ENCODE data around the gene MTFMT. TPM values are rescaled to one million over a fixed set of nuclear protein-coding genes. Genes with fewer than 3 reads are reported as not detected.

MTFMT gene
- total and polyA plus RNA-seq, 2 of the 4 experiments (the other 2 are of a cell fraction): 8.9 to 21.3 TPM

DNA sequence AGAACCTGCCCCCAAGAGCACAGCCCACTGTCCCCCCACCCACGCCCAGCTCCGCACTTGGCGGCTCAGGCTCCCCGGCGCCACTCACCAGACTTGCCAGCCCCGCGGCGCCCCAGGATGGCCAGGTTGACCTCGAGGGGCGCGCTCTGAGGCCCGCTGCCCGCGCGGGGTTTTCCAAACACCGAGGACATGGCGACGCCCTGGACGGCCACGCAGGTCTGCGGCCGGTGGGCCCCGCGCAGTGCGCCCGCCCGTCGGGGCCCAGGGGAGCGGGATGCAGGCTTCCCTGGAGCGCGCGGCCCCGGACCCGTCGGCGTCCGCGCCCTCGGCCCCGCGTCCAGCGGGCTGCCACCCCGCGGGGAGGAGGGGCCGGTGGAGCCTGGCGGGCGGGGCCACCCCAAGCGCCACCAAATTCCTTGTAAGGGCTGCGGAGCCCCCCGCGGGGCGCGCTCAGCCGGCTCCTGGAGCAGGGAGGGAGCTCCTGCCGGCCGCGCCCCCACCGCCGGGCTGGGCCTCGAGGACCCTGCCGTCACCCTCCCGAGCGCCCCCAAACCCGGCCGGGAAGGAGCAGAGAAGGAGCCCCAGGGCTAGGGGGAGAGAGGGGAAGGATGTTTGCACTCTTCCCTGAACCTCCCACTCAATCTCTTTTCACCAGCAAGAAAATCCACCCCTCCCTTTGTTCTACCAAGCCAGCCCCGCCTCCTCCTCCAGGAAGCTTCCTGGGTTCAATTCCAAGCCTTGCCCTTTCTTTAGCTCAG lies 38.4 kb upstream of the MTFMT start, which contains the start of gene RASL12:
Gene RASL12, minus strand, starts transcription at position 347 of the 758 bp plus-strand sequence. Its CDS starts 156 bp downstream, at position 191.
- POLR2A ChIA-PET (ENCODE audit: unreplicated experiment): no interaction called here
- peaks cover 9% of the 10 kb centered on the region for H4K20me1 ChIP-seq (ENCODE audit: insufficient read depth, low read length)
- no peak for TF ChIP-seq RFX5 (IDR thresholded peaks at IDR 0.05; ENCODE audit: low read depth, low read length)
- no peak for TF ChIP-seq CEBPB (IDR thresholded peaks at IDR 0.05; ENCODE audit: low read depth, low read length)
- TF ChIP-seq MAFK (IDR thresholded peaks at IDR 0.05; ENCODE audit: low read depth, low read length): no peak
- TF ChIP-seq, protein P1, sequence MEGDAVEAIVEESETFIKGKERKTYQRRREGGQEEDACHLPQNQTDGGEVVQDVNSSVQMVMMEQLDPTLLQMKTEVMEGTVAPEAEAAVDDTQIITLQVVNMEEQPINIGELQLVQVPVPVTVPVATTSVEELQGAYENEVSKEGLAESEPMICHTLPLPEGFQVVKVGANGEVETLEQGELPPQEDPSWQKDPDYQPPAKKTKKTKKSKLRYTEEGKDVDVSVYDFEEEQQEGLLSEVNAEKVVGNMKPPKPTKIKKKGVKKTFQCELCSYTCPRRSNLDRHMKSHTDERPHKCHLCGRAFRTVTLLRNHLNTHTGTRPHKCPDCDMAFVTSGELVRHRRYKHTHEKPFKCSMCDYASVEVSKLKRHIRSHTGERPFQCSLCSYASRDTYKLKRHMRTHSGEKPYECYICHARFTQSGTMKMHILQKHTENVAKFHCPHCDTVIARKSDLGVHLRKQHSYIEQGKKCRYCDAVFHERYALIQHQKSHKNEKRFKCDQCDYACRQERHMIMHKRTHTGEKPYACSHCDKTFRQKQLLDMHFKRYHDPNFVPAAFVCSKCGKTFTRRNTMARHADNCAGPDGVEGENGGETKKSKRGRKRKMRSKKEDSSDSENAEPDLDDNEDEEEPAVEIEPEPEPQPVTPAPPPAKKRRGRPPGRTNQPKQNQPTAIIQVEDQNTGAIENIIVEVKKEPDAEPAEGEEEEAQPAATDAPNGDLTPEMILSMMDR (conservative IDR thresholded peaks at IDR 0.05; ENCODE audit: low read depth, low read length): no peak
- TF ChIP-seq, protein P2, sequence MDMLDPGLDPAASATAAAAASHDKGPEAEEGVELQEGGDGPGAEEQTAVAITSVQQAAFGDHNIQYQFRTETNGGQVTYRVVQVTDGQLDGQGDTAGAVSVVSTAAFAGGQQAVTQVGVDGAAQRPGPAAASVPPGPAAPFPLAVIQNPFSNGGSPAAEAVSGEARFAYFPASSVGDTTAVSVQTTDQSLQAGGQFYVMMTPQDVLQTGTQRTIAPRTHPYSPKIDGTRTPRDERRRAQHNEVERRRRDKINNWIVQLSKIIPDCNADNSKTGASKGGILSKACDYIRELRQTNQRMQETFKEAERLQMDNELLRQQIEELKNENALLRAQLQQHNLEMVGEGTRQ (IDR thresholded peaks at IDR 0.05; ENCODE audit: low read depth, low read length): no peak
- no peak for TF ChIP-seq RAD21 (IDR thresholded peaks at IDR 0.05; ENCODE audit: low read length)
- no peak for TF ChIP-seq BHLHE40 (IDR thresholded peaks at IDR 0.05; ENCODE audit: low read depth, low read length)
- TF ChIP-seq, protein P3, sequence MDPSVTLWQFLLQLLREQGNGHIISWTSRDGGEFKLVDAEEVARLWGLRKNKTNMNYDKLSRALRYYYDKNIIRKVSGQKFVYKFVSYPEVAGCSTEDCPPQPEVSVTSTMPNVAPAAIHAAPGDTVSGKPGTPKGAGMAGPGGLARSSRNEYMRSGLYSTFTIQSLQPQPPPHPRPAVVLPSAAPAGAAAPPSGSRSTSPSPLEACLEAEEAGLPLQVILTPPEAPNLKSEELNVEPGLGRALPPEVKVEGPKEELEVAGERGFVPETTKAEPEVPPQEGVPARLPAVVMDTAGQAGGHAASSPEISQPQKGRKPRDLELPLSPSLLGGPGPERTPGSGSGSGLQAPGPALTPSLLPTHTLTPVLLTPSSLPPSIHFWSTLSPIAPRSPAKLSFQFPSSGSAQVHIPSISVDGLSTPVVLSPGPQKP (IDR thresholded peaks at IDR 0.05; ENCODE audit: borderline replicate concordance, low read depth, low read length): no peak
- no peak for TF ChIP-seq RCOR1 (IDR thresholded peaks at IDR 0.05; ENCODE audit: insufficient replicate concordance, low read length)
- TF ChIP-seq MAZ (IDR thresholded peaks at IDR 0.05; ENCODE audit: borderline replicate concordance, low read depth, low read length): no peak
- TF ChIP-seq FOS (IDR thresholded peaks at IDR 0.05; ENCODE audit: low read depth, low read length): no peak
- TF ChIP-seq SMC3 (IDR thresholded peaks at IDR 0.05; ENCODE audit: low read depth, low read length): no peak
- no peak for TF ChIP-seq NFE2L2 (IDR thresholded peaks at IDR 0.05; ENCODE audit: low read depth, low read length)
- TF ChIP-seq POLR2A (IDR thresholded peaks at IDR 0.05; ENCODE audit: low read depth, low read length): no peak

More for the DNA sequence above, 38.4 kb upstream of the MTFMT start, which contains the start of gene RASL12:
- Histone ChIP-seq H4K91ac (ENCODE audit: insufficient read depth, low read depth, low read length) (peak within 1 kb of the TSS; percentile 68), H4K8ac (ENCODE audit: low read depth in 2 of 2, low read length in 2 of 2) (peak within 1 kb of the TSS in 1 of 2 experiments; percentile 20; a peak in 2 of 4 replicates), H2AFZ (replicated peaks; ENCODE audit: low read length, poor library complexity) (peak within 1 kb of the TSS; percentile 58), H3K4ac (ENCODE audit: low read depth, low read length) (peak within 1 kb of the TSS; percentile 74), H2AK9ac (replicated peaks; ENCODE audit: low read depth, low read length, poor library complexity) (peak within 1 kb of the TSS; percentile 60), H3K23ac (ENCODE audit: low read depth, low read length) (peak within 1 kb of the TSS; percentile 68; the same call in 1 of the 2 replicates), H3K4me2 (ENCODE audit: low read depth, low read length) (peak within 1 kb of the TSS; percentile 42), H3K27ac (ENCODE audit: insufficient read depth, low read length) (peak within 1 kb of the TSS; percentile 77; the same call in 1 of the 2 replicates), H3K79me1 (ENCODE audit: low read depth in 1 of 2, low read length in 2 of 2) (no peaks in the 10 kb centered on the region), H3K9me1 (ENCODE audit: insufficient read depth, low read length) (peaks cover 37% of the 10 kb centered on the region), H3K4me1 (ENCODE audit: control insufficient read depth, insufficient read depth, low read length) (peaks cover 42% of the 10 kb centered on the region), H3K56ac (ENCODE audit: extremely low read depth, insufficient read depth, low read length) (no peak within 1 kb of the TSS), H3K4me3 (ENCODE audit: insufficient read depth, low read depth, low read length) (no peak within 1 kb of the TSS; the same call in 1 of the 2 replicates), H3K14ac (replicated peaks; ENCODE audit: low read depth, low read length) (peak within 1 kb of the TSS; percentile 61), H3K9me3 (ENCODE audit: control insufficient read depth, insufficient read depth, low read length) (no peaks in the 10 kb centered on the region), H3K36me3 (ENCODE audit: control insufficient read depth, insufficient read depth, low read length) (no peaks in the 10 kb centered on the region), H2BK20ac (ENCODE audit: low read depth, low read length) (peak within 1 kb of the TSS; percentile 81), H2BK15ac (ENCODE audit: low read depth, low read length) (peak within 1 kb of the TSS; percentile 5; the same call in 1 of the 3 replicates), H2AK5ac (ENCODE audit: low read depth, low read length) (peak within 1 kb of the TSS; percentile 78), H2BK5ac (ENCODE audit: low read depth, low read length, poor library complexity, severe bottlenecking) (peak within 1 kb of the TSS; percentile 58), H3K27me3 (ENCODE audit: control insufficient read depth, insufficient read depth, low read length) (peaks cover 17% of the 10 kb centered on the region), H2BK120ac (ENCODE audit: low read depth, low read length) (peak within 1 kb of the TSS; percentile 92), H3K9ac (ENCODE audit: low read depth, low read length) (no peak within 1 kb of the TSS; the same call in 1 of the 2 replicates), H3K18ac (ENCODE audit: low read depth, low read length) (peak within 1 kb of the TSS; percentile 78), H4K5ac (ENCODE audit: low read depth, low read length) (peak within 1 kb of the TSS; percentile 62)
- WGBS, 2 experiments (ENCODE audit: extremely low coverage in 2 of 2, insufficient read length in 1 of 2): 19% methylated on average over 16 of the region's 66 CpGs; no CpG with 5 or more reads in 1 of the 2 experiments
- in situ Hi-C loops (cut with MboI; ENCODE audit: low sequenced_read_pairs) (no loop called here), intact Hi-C loops (cut with micrococcal nuclease) (no loop called here), dilution Hi-C loops (cut with HindIII; ENCODE audit: low sequenced_read_pairs, unreplicated experiment) (no loop called here)
- no peak for ATAC-seq (ENCODE audit: low read depth)
- no TSS peak for BruUV-seq (replicated peaks)
- CTCF ChIA-PET: interaction anchor here (2.2 kb wide), 1 partner anchor 13 kb away, joined by 8 read pairs; no protein-coding TSS in a partner anchor
- DNase-seq: no peak

Measured in IMR-90 (cell line).